Lower lobe of right lung (tissue), 2 donors: ENCODE results near the gene RHOC. TPM values are rescaled to one million over a fixed set of nuclear protein-coding genes. Genes with fewer than 3 reads are reported as not detected.
A peak's percentile ranks its signal among the peaks of the same experiment; 100 is the strongest.

Experiments used
- ATAC-seq, 2 donors: fragments of 200-7000 bp; cut with Tn5 transposase; one replicate each; pipeline ENCODE4 v1.9.1; 2020 to 2022; ENCODE audit warnings: mild to moderate bottlenecking in 2 of 2, moderate library complexity in 2 of 2
- DNase-seq: peaks from one replicate; pipeline ENCODE4 v3.0.0-alpha.2; 2020
- H3K27ac ChIP-seq: fragments of 200-600 bp; one replicate; pipeline ENCODE4 v1.8.0; 2022
- H3K27me3 ChIP-seq: fragments of 200-600 bp; one replicate; pipeline ENCODE4 v1.8.0; 2022; ENCODE audit warnings: low read depth
- H3K36me3 ChIP-seq: fragments of 200-600 bp; one replicate; pipeline ENCODE4 v1.8.0; 2022; ENCODE audit warnings: mild to moderate bottlenecking
- H3K4me1 ChIP-seq: fragments of 200-600 bp; one replicate; pipeline ENCODE4 v1.8.0; 2022
- H3K4me3 ChIP-seq: fragments of 200-600 bp; one replicate; pipeline ENCODE4 v1.8.0; 2022; ENCODE audit warnings: mild to moderate bottlenecking
- H3K9me3 ChIP-seq: fragments of 200-600 bp; one replicate; pipeline ENCODE4 v1.8.0; 2022
- intact Hi-C: fragments of 100-400 bp; cut with DNase I; formaldehyde crosslinking; loops from one replicate; pipeline ENCODE4 v1.11.0; 2022
- total RNA-seq: library from RNA; stranded (reverse); fragmentation: NEBNext Ultra II Directional; extraction: Animal tissue kit (Norgen Biotek cat#: 25700); gene quantifications from one replicate; pipeline ENCODE4 v1.2.1, GENCODE V29; 2021
- TF ChIP-seq, protein P1 (sequence below): fragments of 200-600 bp; IDR thresholded peaks from one replicate; pipeline ENCODE4 v1.8.0; 2022; ENCODE audit warnings: antibody characterized with exemption, mild to moderate bottlenecking
- donor health status: DM: no; HTN: yes; CAD: no; lungs with severe emphysema.

RHOC gene
- total RNA-seq, 1 donor from 2014 or later: 126 TPM

DNA sequence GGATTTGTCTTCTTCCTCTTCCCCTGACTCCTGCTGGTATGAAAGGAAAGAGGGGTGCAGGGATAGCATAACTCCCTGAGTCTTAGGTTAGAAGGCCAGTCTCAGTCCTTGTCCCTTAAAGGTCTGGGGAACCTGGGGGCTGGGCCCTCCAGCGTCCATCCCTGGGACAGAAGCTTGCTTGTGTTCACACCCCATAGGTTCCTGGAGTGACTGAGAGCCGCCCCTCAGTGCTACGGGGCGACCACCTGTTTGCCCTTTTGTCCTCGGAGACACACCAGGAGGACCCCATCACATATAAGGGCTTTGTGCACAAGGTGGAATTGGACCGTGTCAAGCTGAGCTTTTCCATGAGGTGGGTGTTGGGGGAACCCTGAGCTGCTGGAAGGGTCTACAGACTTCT lies 13.1 kb downstream of the RHOC start:
- H3K27me3 ChIP-seq: no peaks in the 10 kb centered on the region
- no peak for DNase-seq
- no peaks in the 10 kb centered on the region for H3K9me3 ChIP-seq
- no peak overlapping the region for H3K4me3 ChIP-seq
- TF ChIP-seq, protein P1, sequence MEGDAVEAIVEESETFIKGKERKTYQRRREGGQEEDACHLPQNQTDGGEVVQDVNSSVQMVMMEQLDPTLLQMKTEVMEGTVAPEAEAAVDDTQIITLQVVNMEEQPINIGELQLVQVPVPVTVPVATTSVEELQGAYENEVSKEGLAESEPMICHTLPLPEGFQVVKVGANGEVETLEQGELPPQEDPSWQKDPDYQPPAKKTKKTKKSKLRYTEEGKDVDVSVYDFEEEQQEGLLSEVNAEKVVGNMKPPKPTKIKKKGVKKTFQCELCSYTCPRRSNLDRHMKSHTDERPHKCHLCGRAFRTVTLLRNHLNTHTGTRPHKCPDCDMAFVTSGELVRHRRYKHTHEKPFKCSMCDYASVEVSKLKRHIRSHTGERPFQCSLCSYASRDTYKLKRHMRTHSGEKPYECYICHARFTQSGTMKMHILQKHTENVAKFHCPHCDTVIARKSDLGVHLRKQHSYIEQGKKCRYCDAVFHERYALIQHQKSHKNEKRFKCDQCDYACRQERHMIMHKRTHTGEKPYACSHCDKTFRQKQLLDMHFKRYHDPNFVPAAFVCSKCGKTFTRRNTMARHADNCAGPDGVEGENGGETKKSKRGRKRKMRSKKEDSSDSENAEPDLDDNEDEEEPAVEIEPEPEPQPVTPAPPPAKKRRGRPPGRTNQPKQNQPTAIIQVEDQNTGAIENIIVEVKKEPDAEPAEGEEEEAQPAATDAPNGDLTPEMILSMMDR: no peak
- no peak for ATAC-seq
- peaks cover 95% of the 10 kb centered on the region for H3K36me3 ChIP-seq
- peaks cover 5% of the 10 kb centered on the region for H3K4me1 ChIP-seq
- intact Hi-C loops: no loop called here
- H3K27ac ChIP-seq: no peak overlapping the region

DNA sequence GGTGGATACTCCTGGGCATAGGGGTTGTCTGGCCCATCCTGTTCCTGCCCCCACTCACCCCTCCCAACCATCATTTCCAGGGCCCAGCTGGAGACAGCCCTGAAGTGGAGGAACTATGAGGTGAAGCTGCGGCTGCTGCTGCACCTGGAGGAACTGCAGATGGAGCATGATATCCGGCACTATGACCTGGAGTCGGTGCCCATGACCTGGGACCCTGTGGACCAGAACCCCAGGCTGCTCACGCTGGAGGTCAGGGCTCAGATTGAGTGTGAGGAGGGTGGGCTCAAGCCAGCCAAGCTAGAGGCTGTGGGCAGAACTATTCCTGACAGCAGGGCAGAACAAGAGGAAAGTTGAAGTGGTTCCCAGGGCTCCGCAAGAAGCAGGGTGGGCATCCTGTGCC lies 14.2 kb downstream of the RHOC start:
- no peak for DNase-seq
- H3K36me3 ChIP-seq: peaks cover 84% of the 10 kb centered on the region

DNA sequence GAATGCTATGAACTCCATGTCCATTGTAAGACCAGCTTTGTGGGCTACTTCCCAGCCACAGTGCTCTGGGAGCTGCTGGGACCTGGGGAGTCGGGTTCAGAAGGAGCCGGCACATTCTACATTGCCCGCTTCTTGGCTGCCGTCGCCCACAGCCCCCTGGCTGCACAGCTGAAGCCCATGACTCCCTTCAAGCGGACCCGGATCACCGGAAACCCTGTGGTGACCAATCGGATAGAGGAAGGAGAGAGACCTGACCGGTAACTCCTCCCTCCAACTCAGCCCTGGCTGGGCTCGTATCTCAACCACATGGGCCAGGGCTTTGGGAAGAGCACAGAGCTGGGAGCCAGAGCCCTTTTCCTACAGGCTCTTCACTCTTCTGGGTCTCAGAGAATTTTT lies 17.1 kb downstream of the RHOC start:
- no peak for ATAC-seq
- no peak overlapping the region for H3K4me3 ChIP-seq
- H3K36me3 ChIP-seq: peaks cover 55% of the 10 kb centered on the region
- TF ChIP-seq, protein P1: no peak
- H3K4me1 ChIP-seq: no peaks in the 10 kb centered on the region
- DNase-seq: no peak
- no peak overlapping the region for H3K27ac ChIP-seq
- H3K9me3 ChIP-seq: no peaks in the 10 kb centered on the region
- intact Hi-C loops: no loop called here
- no peaks in the 10 kb centered on the region for H3K27me3 ChIP-seq

More for the DNA sequence above, 14.2 kb downstream of the RHOC start:
- H3K27ac ChIP-seq: no peak overlapping the region
- intact Hi-C loops: no loop called here
- no peaks in the 10 kb centered on the region for H3K9me3 ChIP-seq
- no peaks in the 10 kb centered on the region for H3K27me3 ChIP-seq
- no peaks in the 10 kb centered on the region for H3K4me1 ChIP-seq
- H3K4me3 ChIP-seq: no peak overlapping the region
- TF ChIP-seq, protein P1: no peak
- ATAC-seq: no peak

DNA sequence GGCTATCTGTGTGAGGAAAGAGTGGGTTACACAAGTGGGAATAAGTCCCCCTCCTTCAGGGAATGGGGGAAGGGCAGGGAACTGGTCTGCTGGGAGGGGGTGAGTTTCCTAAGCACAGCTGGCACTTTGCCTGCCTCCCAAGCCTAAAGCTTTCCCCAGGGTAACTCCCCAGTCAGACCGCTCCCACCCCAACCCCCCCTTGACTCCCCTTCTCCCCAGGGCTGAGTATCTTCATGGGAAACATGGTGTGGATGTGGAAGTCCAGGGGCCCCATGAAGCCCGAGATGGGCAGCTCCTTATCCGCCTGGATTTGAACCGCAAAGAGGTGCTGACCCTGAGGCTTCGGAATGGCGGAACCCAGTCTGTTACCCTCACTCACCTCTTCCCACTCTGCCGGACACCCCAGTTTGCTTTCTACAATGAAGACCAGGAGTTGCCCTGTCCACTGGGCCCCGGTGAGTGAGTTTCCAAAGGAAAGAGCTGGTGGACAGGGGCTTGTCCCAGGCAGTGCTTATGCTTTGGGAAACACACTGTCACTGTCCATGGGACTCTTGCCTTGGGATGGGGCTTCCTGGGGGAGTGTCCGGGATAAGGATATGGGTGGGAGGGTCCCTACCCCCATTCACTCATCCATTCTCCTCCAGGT lies 17.6 kb downstream of the RHOC start:
- no peaks in the 10 kb centered on the region for H3K4me1 ChIP-seq
- intact Hi-C loops: no loop called here
- H3K36me3 ChIP-seq: peaks cover 50% of the 10 kb centered on the region
- no peak overlapping the region for H3K27ac ChIP-seq
- TF ChIP-seq, protein P1: no peak
- no peak overlapping the region for H3K4me3 ChIP-seq
- ATAC-seq (no peak), DNase-seq (no peak)
- H3K9me3 ChIP-seq: no peaks in the 10 kb centered on the region
- no peaks in the 10 kb centered on the region for H3K27me3 ChIP-seq

DNA sequence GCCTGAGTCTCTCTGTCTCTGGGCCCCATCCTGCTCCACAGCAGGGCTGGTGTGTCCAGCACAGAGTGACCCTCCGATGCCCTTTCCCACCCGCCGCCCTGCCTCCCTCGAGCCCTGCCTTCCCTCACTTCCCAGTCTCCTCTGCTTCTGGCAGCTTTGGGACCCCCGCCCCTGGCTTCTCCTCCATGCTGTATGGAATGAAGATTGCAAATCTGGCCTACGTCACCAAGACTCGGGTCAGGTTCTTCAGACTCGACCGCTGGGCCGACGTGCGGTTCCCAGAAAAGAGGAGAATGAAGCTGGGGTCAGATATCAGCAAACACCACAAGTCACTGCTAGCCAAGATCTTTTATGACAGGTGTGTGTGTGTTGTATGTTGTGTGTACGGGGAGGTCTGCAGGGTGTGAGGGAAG lies 18.1 kb downstream of the RHOC start:
- DNase-seq: no peak
- Histone ChIP-seq H3K4me1 (no peaks in the 10 kb centered on the region), H3K4me3 (no peak overlapping the region), H3K36me3 (peaks cover 45% of the 10 kb centered on the region), H3K27ac (peak overlapping the region; percentile 2), H3K27me3 (no peaks in the 10 kb centered on the region), H3K9me3 (no peaks in the 10 kb centered on the region)
- intact Hi-C loops: no loop called here
- ATAC-seq: no peak
- TF ChIP-seq, protein P1: no peak
